NCI-H2107 treated with DMSO at 0.1 percent for 48 hours (cell line): ENCODE data around the gene LCN2.
"Not testable (repeated sequence)": the region's sequence is repeated elsewhere in the genome, so short reads cannot be mapped to it uniquely, and the experiment has no call there.

Experiments
- DNase-seq: peaks from one replicate; lab custom pipeline; 2025; ENCODE audit not compliant: unreplicated experiment; lab: John Stamatoyannopoulos, UW

The LCN2 gene

GRCh38 chr9:128149001-128149701, at the start of gene LCN2:
TSS of gene LCN2 (plus strand) at chr9:128149453. CDS start at chr9:128149526, 73 bp downstream.
- no peak for DNase-seq

- DNase-seq: no peak
Measured at GRCh38 chr9:128099932-128100491, 49.2 kb upstream of the LCN2 start.

- no peak for DNase-seq
Measured at GRCh38 chr9:128100581-128100980, 48.7 kb upstream of the LCN2 start.

- DNase-seq: no peak
Measured at GRCh38 chr9:128101231-128101661, 48.0 kb upstream of the LCN2 start.

- no peak for DNase-seq
Measured at GRCh38 chr9:128101690-128102089, 47.6 kb upstream of the LCN2 start.

GRCh38 chr9:128102196-128102595, 47.1 kb upstream of the LCN2 start:
- DNase-seq: no peak

- peak; percentile 21 for DNase-seq
Measured at GRCh38 chr9:128102861-128103588, 46.2 kb upstream of the LCN2 start.

- DNase-seq: peak; percentile 27
Measured at GRCh38 chr9:128103589-128103962, 45.7 kb upstream of the LCN2 start.

- peak; percentile 56 for DNase-seq
Measured at GRCh38 chr9:128104171-128104618, 45.1 kb upstream of the LCN2 start.

GRCh38 chr9:128105538-128106175, 43.6 kb upstream of the LCN2 start:
- DNase-seq: no peak

GRCh38 chr9:128106181-128106939, 42.9 kb upstream of the LCN2 start:
- DNase-seq: no peak

- no peak for DNase-seq
Measured at GRCh38 chr9:128106940-128107467, 42.2 kb upstream of the LCN2 start.

- DNase-seq: no peak
Measured at GRCh38 chr9:128107468-128108268, 41.6 kb upstream of the LCN2 start.

GRCh38 chr9:128108269-128109049, 40.8 kb upstream of the LCN2 start:
- DNase-seq: no peak

- no peak for DNase-seq
Measured at GRCh38 chr9:128109050-128109709, 40.1 kb upstream of the LCN2 start.

GRCh38 chr9:128111726-128112125, 37.5 kb upstream of the LCN2 start:
- DNase-seq: not testable (repeated sequence)

GRCh38 chr9:128113526-128114325, 35.5 kb upstream of the LCN2 start:
- no peak for DNase-seq
